Measurements from ENCODE around the gene STXBP4. TPM values are rescaled to one million over a fixed set of nuclear protein-coding genes. Genes with fewer than 3 reads are reported as not detected.

Gene STXBP4
- total RNA-seq, 1 donor from 2014 or later = 6.8 TPM

- no peak for DNase-seq (ENCODE audit: extremely low read depth, low read depth, low spot score)
These were observed 1.4 kb downstream of the STXBP4 start for GRCh38 chr17:54969658-54970572.

- no peak for DNase-seq (ENCODE audit: extremely low read depth, low read depth, low spot score)
These were observed 2.6 kb downstream of the STXBP4 start for GRCh38 chr17:54971147-54971546.

GRCh38 chr17:54971901-54972300, 3.3 kb downstream of the STXBP4 start:
- DNase-seq (ENCODE audit: extremely low read depth, low read depth, low spot score) = no peak

- no peak for DNase-seq (ENCODE audit: extremely low read depth, low read depth, low spot score)
These were observed 4.0 kb downstream of the STXBP4 start for GRCh38 chr17:54972406-54973138.

GRCh38 chr17:54974759-54975158, 6.2 kb downstream of the STXBP4 start:
- DNase-seq (ENCODE audit: extremely low read depth, low read depth, low spot score) = no peak

- no peak for DNase-seq (ENCODE audit: extremely low read depth, low read depth, low spot score)
These were observed 7.8 kb downstream of the STXBP4 start for GRCh38 chr17:54976316-54976715.

- no peak for DNase-seq (ENCODE audit: extremely low read depth, low read depth, low spot score)
These were observed 9.2 kb downstream of the STXBP4 start for GRCh38 chr17:54977744-54978143.

- DNase-seq (ENCODE audit: extremely low read depth, low read depth, low spot score) = no peak
These were observed 11.1 kb downstream of the STXBP4 start for GRCh38 chr17:54979657-54980056.

- no peak for DNase-seq (ENCODE audit: extremely low read depth, low read depth, low spot score)
These were observed 11.8 kb downstream of the STXBP4 start for GRCh38 chr17:54980375-54980774.

GRCh38 chr17:54982399-54982798, 13.8 kb downstream of the STXBP4 start:
- DNase-seq (ENCODE audit: extremely low read depth, low read depth, low spot score) = no peak

- DNase-seq (ENCODE audit: extremely low read depth, low read depth, low spot score) = no peak
These were observed 14.7 kb downstream of the STXBP4 start for GRCh38 chr17:54983260-54983659.

GRCh38 chr17:54985476-54985875, 16.9 kb downstream of the STXBP4 start:
- no peak for DNase-seq (ENCODE audit: extremely low read depth, low read depth, low spot score)

- no peak for DNase-seq (ENCODE audit: extremely low read depth, low read depth, low spot score)
These were observed 21.6 kb downstream of the STXBP4 start for GRCh38 chr17:54990118-54990517.

- no peak for DNase-seq (ENCODE audit: extremely low read depth, low read depth, low spot score)
These were observed 23.0 kb downstream of the STXBP4 start for GRCh38 chr17:54991567-54991966.

GRCh38 chr17:54992797-54993639, 24.5 kb downstream of the STXBP4 start:
- no peak for DNase-seq (ENCODE audit: extremely low read depth, low read depth, low spot score)

- no peak for DNase-seq (ENCODE audit: extremely low read depth, low read depth, low spot score)
These were observed 27.9 kb downstream of the STXBP4 start for GRCh38 chr17:54996441-54996840.

GRCh38 chr17:55002458-55002857, 33.9 kb downstream of the STXBP4 start:
- no peak for DNase-seq (ENCODE audit: extremely low read depth, low read depth, low spot score)

- DNase-seq (ENCODE audit: extremely low read depth, low read depth, low spot score) = no peak
These were observed 35.9 kb downstream of the STXBP4 start for GRCh38 chr17:55004484-55004883.

- DNase-seq (ENCODE audit: extremely low read depth, low read depth, low spot score) = peak; percentile 22
These were observed 37.0 kb downstream of the STXBP4 start for GRCh38 chr17:55005520-55005919.

GRCh38 chr17:55023626-55024025, 55.1 kb downstream of the STXBP4 start:
- no peak for DNase-seq (ENCODE audit: extremely low read depth, low read depth, low spot score)

GRCh38 chr17:55037828-55038227, 69.3 kb downstream of the STXBP4 start:
- DNase-seq (ENCODE audit: extremely low read depth, low read depth, low spot score) = no peak

Measured in glomerular endothelial cell (primary cell).